Heart right ventricle (tissue), 16 donors: ENCODE data around the gene CFAP299. TPM values are rescaled to one million over a fixed set of nuclear protein-coding genes. Genes with fewer than 3 reads are reported as not detected.

Experiments used
- ATAC-seq, 8 donors: fragments of 200-7000 bp; cut with Tn5 transposase; one replicate each; pipeline ENCODE4 v1.9.1; 2020; ENCODE audit warnings: mild to moderate bottlenecking in 8 of 8, moderate library complexity in 8 of 8, moderate number of reproducible peaks in 1 of 8
- DNase-seq, 2 donors: peaks; one replicate each; pipeline ENCODE4 v3.0.0-alpha.2; 2020
- H3K27ac ChIP-seq, 10 donors: fragments of 200-600 bp; sonication (generic) in 2 of 10; one replicate each; pipeline versions ENCODE4 v1.5.0 to v1.8.0; 2020 to 2022; ENCODE audit warnings: mild to moderate bottlenecking in 3 of 10
- H3K27me3 ChIP-seq, 7 donors: fragments of 200-600 bp; one replicate each; pipeline ENCODE4 v1.8.0; 2021 to 2022; ENCODE audit warnings: mild to moderate bottlenecking in 2 of 7
- H3K36me3 ChIP-seq, 9 donors: fragments of 200-600 bp; sonication (generic) in 1 of 9; one replicate each; pipeline versions ENCODE4 v1.5.0 to v1.8.0; 2020 to 2022; ENCODE audit warnings: mild to moderate bottlenecking in 2 of 9
- H3K4me1 ChIP-seq, 9 donors: fragments of 200-600 bp; sonication (generic) in 1 of 9; one replicate each; pipeline versions ENCODE4 v1.5.0 to v1.8.0; 2020 to 2022; ENCODE audit warnings: mild to moderate bottlenecking in 4 of 9
- H3K4me3 ChIP-seq, 10 donors: fragments of 200-600 bp; sonication (generic) in 2 of 10; one replicate each; pipeline versions ENCODE4 v1.5.0 to v1.8.0; 2020 to 2022; ENCODE audit warnings: mild to moderate bottlenecking in 7 of 10, moderate library complexity in 2 of 10
- H3K9me3 ChIP-seq, 11 donors: fragments of 200-600 bp in 10 of 11; sonication (generic) in 2 of 11; one replicate each; pipeline versions ENCODE4 v1.5.0 to v1.8.0; 2013 to 2022; ENCODE audit warnings: mild to moderate bottlenecking in 2 of 11, control low read depth in 1 of 11, moderate library complexity in 1 of 11
- CTCF ChIP-seq, 9 donors: fragments of 200-600 bp; sonication (generic) in 2 of 9; IDR thresholded peaks; one replicate each; pipeline versions ENCODE4 v1.5.0 to v1.8.0; 2021 to 2022; ENCODE audit warnings: antibody characterized with exemption in 9 of 9, mild to moderate bottlenecking in 5 of 9, moderate library complexity in 1 of 9
- WGBS, 2 donors: extraction: QIAGEN DNeasy Blood & Tissue Kit; methylation state at CpG; one replicate each; pipeline ENCODE4 v1.1.7; 2013; ENCODE audit warnings: inconsistent platforms in 1 of 2; 5-methylcytosine and 5-hydroxymethylcytosine counted together
- intact Hi-C, 10 donors: fragments of 100-400 bp; cut with DNase I; formaldehyde crosslinking; loops; one replicate each; pipeline versions ENCODE4 v1.11.1 to v1.14.2; 2022
- polyA plus RNA-seq, 2 donors: library from polyadenylated mRNA; stranded (reverse); fragments of 200-250 nt; gene quantifications; one replicate each; pipeline ENCODE4 v1.2.3, GENCODE V29; 2013
- total RNA-seq, 10 donors: library from RNA; stranded (reverse); fragmentation: NEBNext Ultra II Directional in 3 of 10; extraction: Animal tissue kit (Norgen Biotek cat#: 25700) in 3 of 10; gene quantifications; one replicate each; pipeline versions ENCODE4 v1.2.1 to v1.2.4, GENCODE V29; 2021 to 2023
- donor health status: Arrhythmogenic right ventricular cardiomyopathy.
- donor health status: ischemic (EF 13 %, LVEDD 7.1; RV severe dilation, severe dysfunction).
- donor health status: healthy with polysubstance abuse.
- donor health status: DM: no; HTN: yes; CAD: no.
- donor health status: DM: no; HTN: no; CAD: no.
- donor health status: ischemic (EF 25% LVEDD 6.9; RV normal size, moderate dysfunction).
- donor health status: ischemic (EF 25% LVEDD 5.7; RV mildly dilated, moderate dysfunction).
- donor health status: healthy.
- donor health status: DM: yes; HTN: yes; CAD: no.
- donor health status: Ischemic cardiomyopathy.
- donor health status: ischemic (EF 35%, LVEDD 5.7; RV mildly dilated, moderate dysfunction).
- donor health status: nonischemic (EF 11% LVEDD 7.7; RV severe dilation, severe dysfunction).
- donor health status: DM: yes; HTN: yes; CAD: no.
- donor health status: PGD.
- donor health status: ischemic (EF 29% LVEDD 5.4; RV normal size, mild dysfunction).
- donor health status: nonischemic (EF 23%, LVEDD 6.1; RV moderate dilation, normal function).

Gene CFAP299
- total and polyA plus RNA-seq, 12 donors = 0.93 TPM; not detected in 11

GRCh38 chr4:80694171-80694570, 358.6 kb downstream of the CFAP299 start:
- 71 to 77% methylated on average over 3 of the region's 3 CpGs for WGBS, 2 donors
- Histone ChIP-seq H3K36me3 (no peaks in the 10 kb centered on the region), H3K9me3 (peaks cover 0 to 3% (median 0%) of the 10 kb centered on the region in 11 donors), H3K27me3 (no peaks in the 10 kb centered on the region), H3K4me3 (no peak overlapping the region), H3K4me1 (no peaks in the 10 kb centered on the region), H3K27ac (no peak overlapping the region)
- intact Hi-C loops = no loop called here
- TF ChIP-seq CTCF (IDR thresholded peaks at IDR 0.05) = no peak
- ATAC-seq (no peak), DNase-seq (no peak)

GRCh38 chr4:80705311-80705710, 369.8 kb downstream of the CFAP299 start:
- H3K4me1 ChIP-seq = no peaks in the 10 kb centered on the region
- WGBS, 2 donors = 33 to 40% methylated on average over 3 of the region's 3 CpGs
- DNase-seq = no peak
- H3K9me3 ChIP-seq = no peaks in the 10 kb centered on the region
- no peak overlapping the region for H3K27ac ChIP-seq
- no peak overlapping the region for H3K4me3 ChIP-seq
- TF ChIP-seq CTCF (IDR thresholded peaks at IDR 0.05) = no peak
- ATAC-seq = no peak
- intact Hi-C loops = no loop called here
- H3K36me3 ChIP-seq = no peaks in the 10 kb centered on the region
- no peaks in the 10 kb centered on the region for H3K27me3 ChIP-seq

- no peaks in the 10 kb centered on the region for H3K36me3 ChIP-seq
- no peak overlapping the region for H3K27ac ChIP-seq
- no peaks in the 10 kb centered on the region for H3K4me1 ChIP-seq
- DNase-seq (no peak), ATAC-seq (no peak)
- H3K4me3 ChIP-seq = no peak overlapping the region
- H3K9me3 ChIP-seq = no peaks in the 10 kb centered on the region
- intact Hi-C loops = no loop called here
- no peak for TF ChIP-seq CTCF (IDR thresholded peaks at IDR 0.05)
- H3K27me3 ChIP-seq = no peaks in the 10 kb centered on the region
- 53 to 62% methylated on average over 6 of the region's 6 CpGs for WGBS, 2 donors
Measured at GRCh38 chr4:80709082-80709869, 373.7 kb downstream of the CFAP299 start.

GRCh38 chr4:80710748-80711451, 375.4 kb downstream of the CFAP299 start:
- Histone ChIP-seq H3K4me1 (no peaks in the 10 kb centered on the region), H3K4me3 (no peak overlapping the region), H3K27ac (no peak overlapping the region), H3K9me3 (no peaks in the 10 kb centered on the region), H3K36me3 (no peaks in the 10 kb centered on the region), H3K27me3 (no peaks in the 10 kb centered on the region)
- WGBS, 2 donors = 59 to 72% methylated on average over 5 of the region's 5 CpGs
- DNase-seq = no peak
- no peak for TF ChIP-seq CTCF (IDR thresholded peaks at IDR 0.05)
- intact Hi-C loops = no loop called here
- no peak for ATAC-seq
